Breast epithelium (tissue), 4 donors: ENCODE results near the gene TFB1M. TPM values are rescaled to one million over a fixed set of nuclear protein-coding genes. Genes with fewer than 3 reads are reported as not detected.
"Not testable (repeated sequence)": the region's sequence is repeated elsewhere in the genome, so short reads cannot be mapped to it uniquely, and the experiment has no call there.

Experiments
- DNase-seq, 2 donors: peaks; one replicate each; pipeline ENCODE4 v3.0.0-alpha.2; 2019; ENCODE audit warnings: low spot score in 2 of 2
- H3K27ac ChIP-seq, 2 donors: fragments of 200-600 bp; sonication (generic) in 1 of 2; one replicate each; pipeline ENCODE4 v1.5.1; 2016 to 2019; ENCODE audit warnings: mild to moderate bottlenecking in 1 of 2
- H3K27me3 ChIP-seq, 2 donors: fragments of 200-600 bp; sonication (generic) in 1 of 2; one replicate each; pipeline versions ENCODE4 v1.5.1 to v1.6.0; 2017 to 2019; ENCODE audit warnings: control low read depth in 1 of 2, mild to moderate bottlenecking in 1 of 2
- H3K36me3 ChIP-seq: fragments of 200-600 bp; one replicate; pipeline ENCODE4 v1.5.1; 2019
- H3K4me1 ChIP-seq, 2 donors: fragments of 200-600 bp; sonication (generic); one replicate each; pipeline ENCODE4 v1.5.1; 2016 to 2019; ENCODE audit warnings: control low read depth in 1 of 2
- H3K4me3 ChIP-seq, 3 donors: fragments of 200-600 bp; sonication (generic); 1 replicate in 2 of 3; 2 replicates in 1 of 3; pipeline ENCODE4 v1.5.1; 2016 to 2019; ENCODE audit warnings: mild to moderate bottlenecking in 3 of 3, moderate library complexity in 2 of 3
- H3K9me3 ChIP-seq, 2 donors: fragments of 200-600 bp; sonication (generic) in 1 of 2; one replicate each; pipeline ENCODE4 v1.5.1; 2016 to 2019; ENCODE audit warnings: control low read depth in 1 of 2
- POLR2A ChIP-seq: fragments of 450-650 bp; IDR thresholded peaks from one replicate; pipeline ENCODE4 v1.6.1; 2016; ENCODE audit warnings: antibody characterized with exemption, mild to moderate bottlenecking, moderate library complexity
- POLR2AphosphoS5 ChIP-seq, 3 donors: sonication (generic); formaldehyde crosslinking; IDR thresholded peaks; one replicate each; pipeline ENCODE4 v1.6.1; 2017; ENCODE audit warnings: antibody characterized with exemption in 3 of 3
- intact Hi-C: fragments of 100-400 bp; cut with DNase I; formaldehyde crosslinking; loops from one replicate; pipeline ENCODE4 v1.15.1; 2023; ENCODE audit warnings: low total_unique reads
- total RNA-seq, 3 donors: library from RNA; depleted of rRNA; stranded (reverse); fragments of >200 nt; gene quantifications; one replicate each; pipeline ENCODE4 v1.1.0, GENCODE V29; 2016
- TF ChIP-seq, protein P1 (sequence below), 3 donors: fragments of 450-650 bp; IDR thresholded peaks; one replicate each; pipeline ENCODE4 v1.5.1; 2016 to 2017; ENCODE audit warnings: antibody characterized with exemption in 3 of 3, mild to moderate bottlenecking in 3 of 3, moderate library complexity in 3 of 3

TFB1M gene
- total RNA-seq, 3 donors from 2014 or later, result 9.9 to 28.5 (median 18.4) TPM

DNA sequence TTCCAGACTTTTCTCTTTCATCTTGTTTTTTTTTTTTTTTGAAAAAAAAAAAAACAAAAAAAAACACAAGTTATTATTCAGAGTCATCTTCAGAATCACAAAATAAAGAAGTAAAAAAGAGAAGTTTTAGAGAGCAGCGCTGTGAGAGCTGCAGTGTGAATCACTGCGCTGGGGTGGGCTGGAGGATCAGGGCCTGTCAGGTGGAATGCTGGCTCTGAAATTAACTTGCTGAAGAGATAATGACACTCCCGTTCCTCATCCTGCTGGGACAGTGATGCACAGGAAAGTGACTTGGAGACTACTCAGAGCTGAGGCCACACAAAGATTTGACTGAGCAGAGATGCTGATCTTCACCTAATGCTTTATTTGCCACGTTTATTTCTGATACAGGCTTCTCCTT lies 93.2 kb downstream of the TFB1M start:
- no peak for DNase-seq
- Histone ChIP-seq H3K4me3 (no peak overlapping the region), H3K27ac (no peak overlapping the region), H3K27me3 (no peaks in the 10 kb centered on the region), H3K4me1 (no peaks in the 10 kb centered on the region), H3K9me3 (no peaks in the 10 kb centered on the region), H3K36me3 (no peaks in the 10 kb centered on the region)
- no peak for TF ChIP-seq POLR2AphosphoS5 (IDR thresholded peaks at IDR 0.05)
- TF ChIP-seq, protein P1, sequence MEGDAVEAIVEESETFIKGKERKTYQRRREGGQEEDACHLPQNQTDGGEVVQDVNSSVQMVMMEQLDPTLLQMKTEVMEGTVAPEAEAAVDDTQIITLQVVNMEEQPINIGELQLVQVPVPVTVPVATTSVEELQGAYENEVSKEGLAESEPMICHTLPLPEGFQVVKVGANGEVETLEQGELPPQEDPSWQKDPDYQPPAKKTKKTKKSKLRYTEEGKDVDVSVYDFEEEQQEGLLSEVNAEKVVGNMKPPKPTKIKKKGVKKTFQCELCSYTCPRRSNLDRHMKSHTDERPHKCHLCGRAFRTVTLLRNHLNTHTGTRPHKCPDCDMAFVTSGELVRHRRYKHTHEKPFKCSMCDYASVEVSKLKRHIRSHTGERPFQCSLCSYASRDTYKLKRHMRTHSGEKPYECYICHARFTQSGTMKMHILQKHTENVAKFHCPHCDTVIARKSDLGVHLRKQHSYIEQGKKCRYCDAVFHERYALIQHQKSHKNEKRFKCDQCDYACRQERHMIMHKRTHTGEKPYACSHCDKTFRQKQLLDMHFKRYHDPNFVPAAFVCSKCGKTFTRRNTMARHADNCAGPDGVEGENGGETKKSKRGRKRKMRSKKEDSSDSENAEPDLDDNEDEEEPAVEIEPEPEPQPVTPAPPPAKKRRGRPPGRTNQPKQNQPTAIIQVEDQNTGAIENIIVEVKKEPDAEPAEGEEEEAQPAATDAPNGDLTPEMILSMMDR (IDR thresholded peaks at IDR 0.05), result no peak
- TF ChIP-seq POLR2A, result no peak
- intact Hi-C loops, result no loop called here

DNA sequence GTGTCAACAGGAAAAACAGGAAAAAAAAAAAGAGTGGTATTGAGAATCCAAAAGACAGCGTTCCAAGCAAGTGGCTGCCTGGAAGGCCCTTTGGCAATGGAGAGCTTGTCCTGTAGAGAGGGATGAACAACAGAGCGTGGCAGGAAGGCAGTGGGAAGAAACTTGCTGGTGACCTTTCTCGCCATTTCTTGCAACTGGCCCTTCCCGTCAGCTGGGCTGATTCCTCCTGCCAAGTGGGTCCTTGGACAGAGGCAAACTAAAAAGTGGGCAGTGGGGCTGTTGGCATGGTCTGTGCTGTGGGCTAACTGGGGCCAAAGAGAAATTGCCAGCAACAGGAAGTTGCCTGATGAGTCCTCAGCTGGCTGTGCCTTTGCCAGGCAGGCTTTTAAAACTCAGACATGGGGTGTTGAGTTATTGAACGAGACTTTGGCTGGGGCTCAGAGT lies 94.4 kb downstream of the TFB1M start:
- no peaks in the 10 kb centered on the region for H3K4me1 ChIP-seq
- intact Hi-C loops, result no loop called here
- DNase-seq, result peak in 1 of 2 donors; percentile 49
- H3K4me3 ChIP-seq, result peak overlapping the region in 1 of 3 donors; percentile 2
- TF ChIP-seq, protein P1 (IDR thresholded peaks at IDR 0.05), result no peak
- TF ChIP-seq POLR2A (no peak), POLR2AphosphoS5 (IDR thresholded peaks at IDR 0.05) (no peak)
- no peaks in the 10 kb centered on the region for H3K36me3 ChIP-seq
- H3K27ac ChIP-seq, result peak overlapping the region; percentile 62 to 75
- H3K9me3 ChIP-seq, result no peaks in the 10 kb centered on the region
- H3K27me3 ChIP-seq, result no peaks in the 10 kb centered on the region

DNA sequence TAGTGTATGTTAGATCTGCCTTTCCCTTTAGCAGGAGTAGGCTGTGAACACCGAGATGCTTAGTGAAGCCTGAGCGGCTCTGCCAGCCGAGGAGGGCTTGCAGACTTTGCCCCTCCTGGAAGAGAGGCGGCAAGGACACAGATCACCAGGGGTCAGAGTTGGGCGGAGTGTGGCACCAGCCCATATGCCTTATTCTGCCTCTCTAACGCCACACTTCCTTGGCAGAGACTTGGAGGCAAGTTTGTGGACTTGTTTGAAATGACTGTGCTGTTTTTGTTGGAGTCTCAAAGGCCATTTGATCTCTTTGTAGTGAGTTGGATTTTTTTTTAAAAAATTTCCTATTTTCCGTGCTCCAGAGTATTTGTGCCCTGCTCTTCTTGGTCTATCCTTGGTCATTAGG lies 95.0 kb downstream of the TFB1M start:
- TF ChIP-seq POLR2A (no peak), POLR2AphosphoS5 (IDR thresholded peaks at IDR 0.05) (no peak)
- TF ChIP-seq, protein P1 (IDR thresholded peaks at IDR 0.05), result no peak
- Histone ChIP-seq H3K9me3 (no peaks in the 10 kb centered on the region), H3K27me3 (no peaks in the 10 kb centered on the region), H3K36me3 (no peaks in the 10 kb centered on the region), H3K4me1 (no peaks in the 10 kb centered on the region), H3K4me3 (no peak overlapping the region), H3K27ac (peak overlapping the region; percentile 62 to 75)
- no peak for DNase-seq
- intact Hi-C loops, result no loop called here

DNA sequence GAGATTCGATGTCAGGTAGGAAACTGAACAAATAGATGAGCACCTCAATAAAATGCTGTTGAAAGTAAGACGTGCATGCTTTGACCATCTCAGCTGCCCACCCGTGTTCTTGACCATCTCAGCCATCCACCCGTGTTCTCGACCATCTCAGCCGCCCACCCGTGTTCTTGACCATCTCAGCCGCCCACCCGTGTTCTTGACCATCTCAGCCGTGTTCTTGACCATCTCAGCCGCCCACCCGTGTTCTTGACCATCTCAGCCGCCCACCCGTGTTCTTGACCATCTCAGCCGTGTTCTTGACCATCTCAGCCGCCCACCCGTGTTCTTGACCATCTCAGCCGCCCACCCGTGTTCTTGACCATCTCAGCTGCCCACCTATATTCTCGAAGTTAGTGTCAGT lies 95.6 kb downstream of the TFB1M start:
- H3K36me3 ChIP-seq, intact Hi-C loops, H3K27ac ChIP-seq, H3K4me3 ChIP-seq, H3K9me3 ChIP-seq, H3K27me3 ChIP-seq, H3K4me1 ChIP-seq, DNase-seq: not testable (repeated sequence)

DNA sequence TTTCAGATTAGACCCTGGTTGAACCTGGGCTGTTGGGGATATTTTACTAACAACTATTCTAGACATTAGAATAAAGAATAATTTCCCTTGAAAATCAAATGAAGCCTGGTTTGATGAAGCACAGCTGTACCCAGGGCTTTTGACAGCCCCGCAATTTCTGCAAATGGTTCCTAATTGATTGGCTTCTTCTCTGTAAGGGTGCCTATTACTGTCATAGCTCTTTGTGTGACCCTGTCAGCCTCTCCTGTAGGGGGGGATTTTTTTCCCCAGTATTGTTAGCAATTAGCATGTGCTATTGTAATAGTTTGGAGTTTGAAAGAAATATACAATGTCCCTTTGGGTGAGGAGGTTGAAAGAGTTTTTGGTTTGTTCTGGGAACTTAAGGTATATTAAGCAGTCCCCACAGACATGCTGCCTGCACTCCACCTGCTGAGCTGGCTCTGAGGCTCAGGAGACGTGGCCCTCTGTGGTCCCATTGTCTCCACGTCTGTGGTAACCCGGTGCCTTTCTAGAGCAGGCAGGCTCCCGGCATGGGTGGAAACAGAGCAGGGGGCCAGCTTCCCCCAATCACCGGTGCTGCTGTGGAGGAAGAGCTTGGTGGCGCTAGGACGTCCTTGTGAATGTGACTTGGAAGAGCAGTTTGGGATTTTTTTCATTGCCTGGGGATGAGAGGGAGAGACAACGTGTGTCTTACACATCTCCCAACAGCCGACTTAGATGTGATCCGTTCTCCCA lies 97.8 kb downstream of the TFB1M start:
- Histone ChIP-seq H3K4me1 (no peaks in the 10 kb centered on the region), H3K9me3 (peaks cover 0 to 4% of the 10 kb centered on the region in 2 donors), H3K27me3 (no peaks in the 10 kb centered on the region), H3K4me3 (no peak overlapping the region), H3K27ac (no peak overlapping the region), H3K36me3 (no peaks in the 10 kb centered on the region)
- TF ChIP-seq POLR2A (no peak), POLR2AphosphoS5 (IDR thresholded peaks at IDR 0.05) (no peak)
- TF ChIP-seq, protein P1 (IDR thresholded peaks at IDR 0.05), result no peak
- DNase-seq, result no peak
- intact Hi-C loops, result no loop called here
